Breast epithelium (tissue), 4 donors: ENCODE results near the gene TBL1XR1. TPM values are rescaled to one million over a fixed set of nuclear protein-coding genes. Genes with fewer than 3 reads are reported as not detected.

Source experiments
- DNase-seq, 2 donors: peaks; one replicate each; pipeline ENCODE4 v3.0.0-alpha.2; 2019; ENCODE audit warnings: low spot score in 2 of 2
- H3K27ac ChIP-seq, 2 donors: fragments of 200-600 bp; sonication (generic) in 1 of 2; one replicate each; pipeline ENCODE4 v1.5.1; 2016 to 2019; ENCODE audit warnings: mild to moderate bottlenecking in 1 of 2
- H3K27me3 ChIP-seq, 2 donors: fragments of 200-600 bp; sonication (generic) in 1 of 2; one replicate each; pipeline versions ENCODE4 v1.5.1 to v1.6.0; 2017 to 2019; ENCODE audit warnings: control low read depth in 1 of 2, mild to moderate bottlenecking in 1 of 2
- H3K36me3 ChIP-seq: fragments of 200-600 bp; one replicate; pipeline ENCODE4 v1.5.1; 2019
- H3K4me1 ChIP-seq, 2 donors: fragments of 200-600 bp; sonication (generic); one replicate each; pipeline ENCODE4 v1.5.1; 2016 to 2019; ENCODE audit warnings: control low read depth in 1 of 2
- H3K4me3 ChIP-seq, 3 donors: fragments of 200-600 bp; sonication (generic); 1 replicate in 2 of 3; 2 replicates in 1 of 3; pipeline ENCODE4 v1.5.1; 2016 to 2019; ENCODE audit warnings: mild to moderate bottlenecking in 3 of 3, moderate library complexity in 2 of 3
- H3K9me3 ChIP-seq, 2 donors: fragments of 200-600 bp; sonication (generic) in 1 of 2; one replicate each; pipeline ENCODE4 v1.5.1; 2016 to 2019; ENCODE audit warnings: control low read depth in 1 of 2
- CTCF ChIP-seq, 3 donors: fragments of 450-650 bp; IDR thresholded peaks; one replicate each; pipeline ENCODE4 v1.5.1; 2016 to 2017; ENCODE audit warnings: antibody characterized with exemption in 3 of 3, mild to moderate bottlenecking in 3 of 3, moderate library complexity in 3 of 3
- POLR2A ChIP-seq: fragments of 450-650 bp; IDR thresholded peaks from one replicate; pipeline ENCODE4 v1.6.1; 2016; ENCODE audit warnings: antibody characterized with exemption, mild to moderate bottlenecking, moderate library complexity
- POLR2AphosphoS5 ChIP-seq, 3 donors: sonication (generic); formaldehyde crosslinking; IDR thresholded peaks; one replicate each; pipeline ENCODE4 v1.6.1; 2017; ENCODE audit warnings: antibody characterized with exemption in 3 of 3
- intact Hi-C: fragments of 100-400 bp; cut with DNase I; formaldehyde crosslinking; loops from one replicate; pipeline ENCODE4 v1.15.1; 2023; ENCODE audit warnings: low total_unique reads
- total RNA-seq, 3 donors: library from RNA; depleted of rRNA; stranded (reverse); fragments of >200 nt; gene quantifications; one replicate each; pipeline ENCODE4 v1.1.0, GENCODE V29; 2016

Gene TBL1XR1
- total RNA-seq, 3 donors from 2014 or later = 92.8 to 147 (median 111) TPM

- Histone ChIP-seq H3K36me3 (no peaks in the 10 kb centered on the region), H3K27me3 (no peaks in the 10 kb centered on the region), H3K4me3 (no peak overlapping the region), H3K9me3 (no peaks in the 10 kb centered on the region), H3K27ac (no peak overlapping the region), H3K4me1 (no peaks in the 10 kb centered on the region)
- intact Hi-C loops = no loop called here
- no peak for TF ChIP-seq POLR2AphosphoS5 (IDR thresholded peaks at IDR 0.05)
- TF ChIP-seq CTCF (IDR thresholded peaks at IDR 0.05) = no peak
- no peak for TF ChIP-seq POLR2A
- DNase-seq = no peak
Observed at GRCh38 chr3:177135841-177136492, 61.3 kb downstream of the TBL1XR1 start.

GRCh38 chr3:177134816-177135210 lies 62.5 kb downstream of the TBL1XR1 start:
- Histone ChIP-seq H3K36me3 (no peaks in the 10 kb centered on the region), H3K4me3 (no peak overlapping the region), H3K4me1 (no peaks in the 10 kb centered on the region), H3K27me3 (no peaks in the 10 kb centered on the region), H3K9me3 (no peaks in the 10 kb centered on the region), H3K27ac (no peak overlapping the region)
- intact Hi-C loops = no loop called here
- no peak for TF ChIP-seq POLR2A
- TF ChIP-seq CTCF (IDR thresholded peaks at IDR 0.05) = no peak
- no peak for TF ChIP-seq POLR2AphosphoS5 (IDR thresholded peaks at IDR 0.05)
- no peak for DNase-seq

GRCh38 chr3:177133860-177134815 lies 63.1 kb downstream of the TBL1XR1 start:
- H3K4me1 ChIP-seq = no peaks in the 10 kb centered on the region

GRCh38 chr3:177131927-177132636 lies 65.2 kb downstream of the TBL1XR1 start:
- Histone ChIP-seq H3K9me3 (no peaks in the 10 kb centered on the region), H3K27me3 (no peaks in the 10 kb centered on the region), H3K27ac (no peak overlapping the region), H3K4me3 (no peak overlapping the region), H3K4me1 (no peaks in the 10 kb centered on the region), H3K36me3 (no peaks in the 10 kb centered on the region)
- intact Hi-C loops = no loop called here
- TF ChIP-seq CTCF (IDR thresholded peaks at IDR 0.05) = no peak
- TF ChIP-seq POLR2AphosphoS5 (IDR thresholded peaks at IDR 0.05) = no peak
- TF ChIP-seq POLR2A = no peak
- no peak for DNase-seq

More at GRCh38 chr3:177133860-177134815, 63.1 kb downstream of the TBL1XR1 start:
- H3K27me3 ChIP-seq = no peaks in the 10 kb centered on the region
- no peak overlapping the region for H3K27ac ChIP-seq
- intact Hi-C loops = no loop called here
- no peak for TF ChIP-seq CTCF (IDR thresholded peaks at IDR 0.05)
- no peak for TF ChIP-seq POLR2AphosphoS5 (IDR thresholded peaks at IDR 0.05)
- TF ChIP-seq POLR2A = no peak
- DNase-seq = no peak
- no peak overlapping the region for H3K4me3 ChIP-seq
- H3K36me3 ChIP-seq = no peaks in the 10 kb centered on the region
- no peaks in the 10 kb centered on the region for H3K9me3 ChIP-seq
